OCI-M1 (cell line): ENCODE data around the gene AP4M1.

Experiments
- DNase-seq: peaks from one replicate; lab custom pipeline; 2025; lab: John Stamatoyannopoulos, UW

AP4M1 gene

GRCh38 chr7:100132126-100132525 lies 30.7 kb downstream of the AP4M1 start:
- DNase-seq = peak; percentile 36

GRCh38 chr7:100132697-100133151 lies 31.3 kb downstream of the AP4M1 start:
- DNase-seq = peak; percentile 91

GRCh38 chr7:100137851-100138760 lies 36.7 kb downstream of the AP4M1 start:
- no peak for DNase-seq

- no peak for DNase-seq
Observed at GRCh38 chr7:100141555-100141949, 40.1 kb downstream of the AP4M1 start.

GRCh38 chr7:100142461-100142860 lies 41.0 kb downstream of the AP4M1 start:
- no peak for DNase-seq

- peak; percentile 81 for DNase-seq
Observed at GRCh38 chr7:100146350-100146749, 44.9 kb downstream of the AP4M1 start.

- DNase-seq = no peak
Observed at GRCh38 chr7:100147278-100147677, 45.8 kb downstream of the AP4M1 start.

- DNase-seq = no peak
Observed at GRCh38 chr7:100148225-100148558, 46.7 kb downstream of the AP4M1 start.

GRCh38 chr7:100148559-100149328 lies 47.3 kb downstream of the AP4M1 start, which contains the start of gene LAMTOR4:
LAMTOR4 (plus strand) TSS chr7:100148918; CDS start chr7:100148973, 55 bp downstream.
- DNase-seq = peak; percentile 100

- peak; percentile 91 for DNase-seq
Observed at GRCh38 chr7:100152404-100152803, 51.0 kb downstream of the AP4M1 start.

- no peak for DNase-seq
Observed at GRCh38 chr7:100152937-100153666, 51.7 kb downstream of the AP4M1 start.

GRCh38 chr7:100153708-100154535 lies 52.5 kb downstream of the AP4M1 start:
- no peak for DNase-seq

GRCh38 chr7:100154651-100155491 lies 53.4 kb downstream of the AP4M1 start:
- DNase-seq = no peak

GRCh38 chr7:100155553-100156317 lies 54.3 kb downstream of the AP4M1 start:
- no peak for DNase-seq

- peak; percentile 61 for DNase-seq
Observed at GRCh38 chr7:100156331-100157068, 55.1 kb downstream of the AP4M1 start.

GRCh38 chr7:100157069-100157333 lies 55.6 kb downstream of the AP4M1 start:
- no peak for DNase-seq

GRCh38 chr7:100157334-100158228 lies 56.1 kb downstream of the AP4M1 start:
- DNase-seq = peak; percentile 59
